Activated T-cell treated with anti-CD3 and anti-CD28 coated beads, Interleukin-2, amount 50 U/mL, for 72 hours (primary cell): ENCODE results near the gene LRCOL1. TPM values are rescaled to one million over a fixed set of nuclear protein-coding genes. Genes with fewer than 3 reads are reported as not detected.

ENCODE experiments used
- ATAC-seq, 2 donors: fragments of 150-1000 bp; cut with Tn5 transposase; replicated peaks in 1 of 2; 2 replicates each; pipeline ENCODE4 v1.10.0; 2021; ENCODE audit warnings: moderate library complexity in 2 of 2, mild to moderate bottlenecking in 1 of 2
- DNase-seq, 2 donors: peaks; one replicate each; pipeline ENCODE4 v3.0.0; 2021 to 2022; ENCODE audit warnings: mixed read lengths in 1 of 2
- H3K27ac Mint-ChIP-seq: one replicate; pipeline ENCODE4 v1.8.0; 2022; ENCODE audit warnings: mild to moderate bottlenecking, moderate library complexity, mixed read lengths
- H3K27me3 Mint-ChIP-seq: one replicate; pipeline ENCODE4 v1.8.0; 2022; ENCODE audit warnings: low read depth, mixed read lengths
- H3K36me3 Mint-ChIP-seq, 2 donors: one replicate each; pipeline ENCODE4 v1.8.0; 2022; ENCODE audit warnings: mixed read lengths in 2 of 2, mild to moderate bottlenecking in 1 of 2; ENCODE audit not compliant: insufficient read depth in 2 of 2
- H3K4me1 Mint-ChIP-seq: one replicate; pipeline ENCODE4 v1.8.0; 2022; ENCODE audit warnings: low read depth, mixed read lengths
- H3K4me3 Mint-ChIP-seq, 2 donors: one replicate each; pipeline ENCODE4 v1.8.0; 2022; ENCODE audit warnings: mild to moderate bottlenecking in 2 of 2, mixed read lengths in 2 of 2, moderate library complexity in 2 of 2
- H3K9me3 Mint-ChIP-seq, 2 donors: one replicate each; pipeline ENCODE4 v1.8.0; 2022; ENCODE audit warnings: mixed read lengths in 2 of 2
- total RNA-seq, 2 donors: library from RNA; stranded (reverse); gene quantifications; one replicate each; pipeline ENCODE4 v1.2.3, GENCODE V29; 2022

Gene LRCOL1
- total RNA-seq, 2 donors from 2014 or later: not detected

- H3K4me1 Mint-ChIP-seq: peaks cover 14% of the 10 kb centered on the region
- H3K27ac Mint-ChIP-seq: no peak overlapping the region
- no peaks in the 10 kb centered on the region for H3K27me3 Mint-ChIP-seq
- peaks cover 13 to 39% of the 10 kb centered on the region in 2 donors for H3K36me3 Mint-ChIP-seq
- H3K4me3 Mint-ChIP-seq: no peak overlapping the region
- ATAC-seq (no peak), DNase-seq (no peak)
- no peaks in the 10 kb centered on the region for H3K9me3 Mint-ChIP-seq
These were observed 32.8 kb upstream of the LRCOL1 start for GRCh38 chr12:132642846-132643835.

DNA sequence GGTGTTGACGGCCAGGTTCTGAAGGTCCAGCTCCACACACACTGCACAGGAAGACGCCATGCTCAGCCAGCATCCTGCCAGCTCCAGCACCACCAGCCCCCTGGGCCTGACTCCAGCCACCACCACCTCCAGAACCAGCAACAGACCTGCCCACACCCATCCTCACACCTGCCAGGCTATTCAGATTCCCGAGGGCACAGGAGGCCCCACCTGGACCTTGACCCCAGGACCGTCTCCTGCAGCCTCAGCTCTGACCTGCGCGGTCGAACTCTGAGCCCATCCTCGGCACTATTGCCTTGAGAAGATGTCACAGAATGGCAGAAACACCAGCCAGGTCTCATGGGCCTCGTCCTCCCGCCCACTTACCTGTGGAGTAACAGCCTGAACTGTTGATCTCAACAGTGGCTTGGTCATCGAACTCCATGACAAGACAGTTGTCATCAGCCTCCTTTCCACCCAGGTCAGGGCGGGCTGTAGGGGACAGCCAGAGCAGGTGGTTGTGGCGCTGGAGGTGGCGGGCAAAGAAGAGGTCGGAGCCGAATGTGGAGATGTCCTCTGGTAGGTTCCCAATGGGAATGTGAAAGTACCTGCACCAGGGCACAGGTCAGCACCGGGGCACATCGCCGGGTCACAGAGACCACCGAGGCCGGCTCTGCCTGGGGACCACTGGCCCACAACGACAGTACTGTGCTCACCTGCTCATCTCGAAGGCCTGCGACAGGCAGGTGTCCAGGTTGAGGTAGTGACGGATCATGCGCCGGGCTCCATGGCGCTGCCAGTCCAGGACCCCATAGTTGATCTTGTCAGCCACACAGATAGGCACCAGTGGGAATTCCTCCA, 31.6 kb upstream of the LRCOL1 start:
- no peak for DNase-seq
- Mint-ChIP-seq H3K36me3 (peaks cover 5 to 39% of the 10 kb centered on the region in 2 donors), H3K4me1 (peaks cover 3% of the 10 kb centered on the region), H3K27ac (no peak overlapping the region), H3K4me3 (no peak overlapping the region), H3K27me3 (no peaks in the 10 kb centered on the region), H3K9me3 (no peaks in the 10 kb centered on the region)
- ATAC-seq: no peak

GRCh38 chr12:132640936-132641335, 30.6 kb upstream of the LRCOL1 start:
- no peak overlapping the region for H3K27ac Mint-ChIP-seq
- no peak overlapping the region for H3K4me3 Mint-ChIP-seq
- H3K27me3 Mint-ChIP-seq: no peaks in the 10 kb centered on the region
- DNase-seq (no peak), ATAC-seq (no peak)
- no peaks in the 10 kb centered on the region for H3K9me3 Mint-ChIP-seq
- peaks cover 5 to 44% of the 10 kb centered on the region in 2 donors for H3K36me3 Mint-ChIP-seq
- no peaks in the 10 kb centered on the region for H3K4me1 Mint-ChIP-seq

DNA sequence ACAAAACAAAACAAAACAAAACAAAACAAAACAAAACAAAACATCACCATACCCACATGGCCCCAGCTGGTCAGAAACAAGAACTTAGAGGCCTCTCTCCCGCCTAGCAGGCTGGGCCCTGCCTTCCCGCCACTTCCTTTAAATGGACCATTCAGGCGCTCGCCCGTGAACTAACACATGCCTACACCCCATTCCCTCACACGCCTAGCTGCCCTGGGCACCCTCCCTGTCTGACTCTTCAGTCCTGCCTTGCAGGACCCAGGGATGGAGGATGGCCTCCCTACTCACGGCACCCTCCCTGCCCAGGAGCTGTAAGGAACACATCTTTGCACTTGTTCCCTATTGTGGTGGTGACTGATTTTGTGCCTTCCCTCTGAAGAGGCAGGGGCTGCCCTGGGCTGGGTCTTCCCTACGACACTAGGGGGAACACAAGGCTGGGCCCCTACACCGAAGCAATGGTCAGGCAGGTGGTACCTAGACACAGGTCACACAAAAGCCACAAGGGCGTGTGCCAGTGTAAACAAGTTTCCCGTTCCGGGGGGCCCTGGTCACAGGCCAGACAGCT, 29.7 kb upstream of the LRCOL1 start:
- H3K9me3 Mint-ChIP-seq: no peaks in the 10 kb centered on the region
- H3K36me3 Mint-ChIP-seq: peaks cover 8 to 50% of the 10 kb centered on the region in 2 donors
- H3K4me3 Mint-ChIP-seq: no peak overlapping the region
- ATAC-seq: no peak
- H3K4me1 Mint-ChIP-seq: no peaks in the 10 kb centered on the region
- H3K27me3 Mint-ChIP-seq: no peaks in the 10 kb centered on the region
- H3K27ac Mint-ChIP-seq: no peak overlapping the region
- DNase-seq: no peak

DNA sequence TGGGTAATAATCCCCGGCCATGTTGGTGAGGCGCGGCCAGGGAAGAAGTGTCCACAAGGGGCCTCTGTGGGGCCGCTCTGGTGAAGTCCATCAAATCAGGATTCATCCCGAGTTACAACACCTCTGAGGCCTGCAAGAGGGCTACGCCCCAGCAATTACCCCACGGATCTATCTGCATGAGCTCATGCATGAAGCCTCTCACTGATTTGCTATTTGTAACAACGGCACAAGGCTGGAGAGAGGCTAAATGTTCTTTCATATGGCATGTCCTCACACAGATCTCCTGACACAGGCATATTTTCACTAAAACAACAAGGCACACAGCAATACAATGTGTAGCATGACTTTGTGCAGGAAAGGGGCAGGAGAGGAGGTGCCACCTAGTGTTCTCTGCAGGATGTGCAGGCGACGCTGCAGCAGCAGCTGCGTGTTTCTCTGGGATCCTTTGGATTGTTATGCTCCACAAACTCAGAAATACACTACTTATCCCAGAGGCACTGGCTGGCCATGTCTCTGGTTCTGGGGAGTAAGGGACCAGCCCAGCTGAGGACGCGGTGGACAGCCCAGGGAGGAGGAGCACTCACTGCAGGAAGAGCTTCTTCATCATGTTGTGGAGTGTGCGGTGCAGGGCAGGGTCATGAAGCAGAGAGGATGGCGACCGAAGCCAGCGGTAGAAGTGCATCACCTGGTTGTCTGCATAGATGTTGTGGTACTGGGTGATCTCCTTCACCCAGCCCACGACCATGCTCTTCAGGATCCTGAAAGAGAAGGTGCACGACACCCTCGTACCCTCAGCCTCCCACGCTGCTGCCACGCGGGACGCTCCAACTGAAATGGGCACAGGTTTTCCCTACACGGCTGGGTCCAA, 28.4 kb upstream of the LRCOL1 start:
- H3K4me1 Mint-ChIP-seq: no peaks in the 10 kb centered on the region
- ATAC-seq (no peak), DNase-seq (no peak)
- H3K27ac Mint-ChIP-seq: no peak overlapping the region
- H3K27me3 Mint-ChIP-seq: no peaks in the 10 kb centered on the region
- H3K4me3 Mint-ChIP-seq: no peak overlapping the region
- peaks cover 6 to 50% of the 10 kb centered on the region in 2 donors for H3K36me3 Mint-ChIP-seq
- no peaks in the 10 kb centered on the region for H3K9me3 Mint-ChIP-seq

DNA sequence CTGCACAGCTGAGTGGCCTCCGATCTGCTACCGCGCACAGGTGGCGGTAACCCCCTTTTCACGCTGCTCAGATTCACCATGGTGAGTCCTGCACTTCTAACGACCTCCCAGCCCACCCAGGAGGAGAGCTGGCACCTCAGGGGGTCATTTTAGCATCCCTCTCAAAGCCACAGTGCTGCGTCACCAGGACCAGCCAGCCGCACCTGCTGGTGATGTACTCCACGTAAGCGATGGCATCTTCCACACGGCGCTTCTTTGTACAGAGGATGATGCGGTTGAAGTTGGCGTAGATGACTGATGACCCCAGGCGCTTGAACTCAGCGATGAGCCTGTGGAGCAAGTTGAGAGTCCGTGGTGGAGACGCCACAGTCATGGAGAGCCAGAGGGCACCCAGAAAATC, 27.4 kb upstream of the LRCOL1 start:
- H3K4me1 Mint-ChIP-seq: no peaks in the 10 kb centered on the region
- H3K27ac Mint-ChIP-seq: no peak overlapping the region
- H3K9me3 Mint-ChIP-seq: no peaks in the 10 kb centered on the region
- H3K27me3 Mint-ChIP-seq: no peaks in the 10 kb centered on the region
- H3K36me3 Mint-ChIP-seq: peaks cover 6 to 48% of the 10 kb centered on the region in 2 donors
- ATAC-seq: no peak
- no peak overlapping the region for H3K4me3 Mint-ChIP-seq
- DNase-seq: no peak

- Mint-ChIP-seq H3K27me3 (no peaks in the 10 kb centered on the region), H3K27ac (no peak overlapping the region), H3K4me3 (no peak overlapping the region), H3K9me3 (no peaks in the 10 kb centered on the region), H3K36me3 (peaks cover 8 to 54% of the 10 kb centered on the region in 2 donors), H3K4me1 (no peaks in the 10 kb centered on the region)
- DNase-seq: no peak
- ATAC-seq: no peak
These were observed 24.9 kb upstream of the LRCOL1 start for GRCh38 chr12:132635076-132635955.

DNA sequence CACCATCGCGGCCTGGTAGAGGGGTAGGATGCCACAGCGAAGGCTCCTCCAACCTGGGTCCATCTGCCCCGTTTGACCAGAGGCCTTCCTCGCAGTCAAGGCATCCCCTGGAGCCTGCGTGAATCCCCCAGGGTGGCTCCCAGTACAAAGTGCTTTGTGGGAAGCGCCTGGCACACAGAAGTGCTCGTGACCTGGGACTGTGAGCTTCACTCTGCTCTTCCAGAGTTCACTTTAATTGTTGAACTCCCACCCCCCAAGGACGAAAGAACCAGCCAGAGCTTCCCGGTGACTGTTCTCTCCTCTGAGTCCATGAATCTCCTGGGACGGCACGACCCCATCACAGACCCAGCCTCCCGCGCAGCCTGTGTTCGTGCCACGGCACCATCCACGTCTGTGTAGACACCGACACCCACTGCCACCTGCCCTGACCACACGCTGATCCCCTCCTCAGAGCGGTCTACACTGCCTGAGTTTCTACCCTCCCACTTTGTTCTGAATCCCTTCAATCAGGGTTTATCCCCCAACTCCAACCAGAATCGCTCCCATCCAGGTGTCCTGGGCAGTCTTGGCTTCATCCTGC, 24.1 kb upstream of the LRCOL1 start:
- Mint-ChIP-seq H3K27me3 (no peaks in the 10 kb centered on the region), H3K4me1 (no peaks in the 10 kb centered on the region), H3K4me3 (no peak overlapping the region), H3K9me3 (no peaks in the 10 kb centered on the region), H3K27ac (no peak overlapping the region), H3K36me3 (peaks cover 8 to 60% of the 10 kb centered on the region in 2 donors)
- DNase-seq (no peak), ATAC-seq (no peak)

DNA sequence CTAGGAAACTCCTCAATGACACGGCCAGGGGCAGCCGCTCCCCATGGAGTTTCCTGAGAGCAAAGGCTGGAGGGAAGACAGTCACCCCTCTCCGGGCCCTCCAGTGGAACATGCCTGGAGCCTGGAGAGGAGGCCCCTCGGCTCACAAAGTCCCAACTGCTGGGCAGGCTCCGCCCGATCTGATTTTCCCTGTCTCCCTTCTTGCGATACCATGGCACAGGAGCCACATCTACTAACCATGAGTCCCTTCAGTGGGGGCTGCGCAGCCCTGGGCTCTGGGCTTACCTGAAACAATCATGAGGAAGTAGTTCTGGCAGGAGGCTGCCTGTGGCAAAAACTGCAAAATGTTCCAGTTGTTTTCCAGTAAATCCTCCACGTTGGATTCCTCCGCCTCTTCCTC, 23.5 kb upstream of the LRCOL1 start:
- ATAC-seq (no peak), DNase-seq (no peak)
- no peaks in the 10 kb centered on the region for H3K9me3 Mint-ChIP-seq
- no peak overlapping the region for H3K4me3 Mint-ChIP-seq
- H3K36me3 Mint-ChIP-seq: peaks cover 7 to 56% of the 10 kb centered on the region in 2 donors
- no peaks in the 10 kb centered on the region for H3K27me3 Mint-ChIP-seq
- no peak overlapping the region for H3K27ac Mint-ChIP-seq
- no peaks in the 10 kb centered on the region for H3K4me1 Mint-ChIP-seq

DNA sequence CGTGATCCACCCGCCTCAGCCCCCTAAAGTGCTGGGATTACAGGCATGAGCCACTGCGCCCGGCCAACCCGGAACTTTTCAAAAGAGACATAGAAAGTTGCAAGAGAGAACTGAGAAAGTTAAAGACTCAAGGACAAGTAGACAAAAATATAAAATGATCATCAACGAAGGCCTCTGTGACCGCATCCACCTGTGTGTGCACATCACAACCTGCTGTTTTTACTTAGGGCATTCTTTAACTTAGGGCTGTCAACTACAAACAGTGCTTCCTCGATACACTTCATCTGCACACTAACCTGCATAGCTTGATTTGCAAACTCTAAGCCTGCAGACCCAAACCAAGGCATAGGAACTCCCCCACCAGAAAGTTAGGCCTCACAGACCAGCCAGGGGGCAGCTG, 23.0 kb upstream of the LRCOL1 start:
- no peak overlapping the region for H3K4me3 Mint-ChIP-seq
- no peak for DNase-seq
- no peaks in the 10 kb centered on the region for H3K4me1 Mint-ChIP-seq
- peaks cover 5 to 57% of the 10 kb centered on the region in 2 donors for H3K36me3 Mint-ChIP-seq
- H3K9me3 Mint-ChIP-seq: no peaks in the 10 kb centered on the region
- no peak overlapping the region for H3K27ac Mint-ChIP-seq
- no peak for ATAC-seq
- no peaks in the 10 kb centered on the region for H3K27me3 Mint-ChIP-seq

GRCh38 chr12:132632521-132633228, 22.3 kb upstream of the LRCOL1 start:
- Mint-ChIP-seq H3K27ac (no peak overlapping the region), H3K4me1 (no peaks in the 10 kb centered on the region), H3K27me3 (no peaks in the 10 kb centered on the region), H3K4me3 (no peak overlapping the region), H3K36me3 (peaks cover 5 to 51% of the 10 kb centered on the region in 2 donors), H3K9me3 (no peaks in the 10 kb centered on the region)
- ATAC-seq (no peak), DNase-seq (no peak)
